IPS-NIHi11 (cell line): ENCODE data around the gene FAM216A.
A peak's percentile ranks its signal among the peaks of the same experiment; 100 is the strongest.
"Not testable (repeated sequence)": the region's sequence is repeated elsewhere in the genome, so short reads cannot be mapped to it uniquely, and the experiment has no call there.

Source experiments
- DNase-seq: peaks from one replicate; pipeline ENCODE4 v3.0.0; 2012; ENCODE audit warnings: mixed read lengths, low spot score

Gene FAM216A

DNA sequence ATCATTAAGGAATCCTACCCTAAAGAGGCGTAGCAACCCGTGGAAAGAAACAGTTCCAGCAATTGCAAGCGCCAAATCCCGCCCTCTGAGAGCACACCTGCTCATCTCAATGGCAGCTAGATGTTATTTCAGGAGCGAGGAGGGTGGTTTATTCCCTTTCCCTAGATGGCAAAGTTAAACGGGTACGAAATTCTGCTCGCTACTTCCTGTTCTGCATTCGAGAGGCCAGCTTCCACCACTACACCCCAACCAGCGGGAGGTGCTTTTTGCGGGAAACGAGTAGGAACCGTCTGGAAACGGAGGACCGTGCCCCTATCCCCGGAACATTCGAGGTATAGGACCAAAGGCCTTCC lies 32.7 kb downstream of the FAM216A start:
- DNase-seq = no peak

- peak; percentile 96 for DNase-seq
These were observed 33.4 kb downstream of the FAM216A start, which contains the start of the genes RAD9B and VPS29 for GRCh38 chr12:110501752-110502738. TSS of gene RAD9B (plus strand) at chr12:110502331. CDS start at chr12:110502338, 7 bp downstream. TSS of gene VPS29 (minus strand) at chr12:110502111. CDS start at chr12:110502051, 60 bp downstream.

GRCh38 chr12:110503432-110503831 lies 34.8 kb downstream of the FAM216A start:
- no peak for DNase-seq

DNA sequence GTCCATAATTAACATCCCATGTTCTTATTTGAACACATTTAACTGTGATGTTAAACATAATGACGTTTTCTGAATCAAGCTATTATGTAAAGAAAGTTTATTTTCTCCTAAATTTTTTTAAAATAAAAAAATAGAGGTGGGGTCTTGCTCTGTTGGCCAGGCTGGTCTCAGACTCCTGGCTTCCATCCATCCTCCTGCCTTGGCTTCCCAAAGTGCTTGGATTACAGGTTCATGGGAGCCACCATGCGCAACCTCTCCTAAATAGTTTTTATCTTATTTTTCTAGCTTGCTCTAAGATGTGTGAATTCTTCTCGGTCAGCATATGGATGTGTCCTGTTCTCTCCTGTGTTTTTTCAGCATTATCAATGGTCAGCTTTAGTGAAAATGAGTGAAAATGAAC lies 36.7 kb downstream of the FAM216A start:
- DNase-seq = no peak

- no peak for DNase-seq
These were observed 39.5 kb downstream of the FAM216A start for GRCh38 chr12:110508071-110508586.

DNA sequence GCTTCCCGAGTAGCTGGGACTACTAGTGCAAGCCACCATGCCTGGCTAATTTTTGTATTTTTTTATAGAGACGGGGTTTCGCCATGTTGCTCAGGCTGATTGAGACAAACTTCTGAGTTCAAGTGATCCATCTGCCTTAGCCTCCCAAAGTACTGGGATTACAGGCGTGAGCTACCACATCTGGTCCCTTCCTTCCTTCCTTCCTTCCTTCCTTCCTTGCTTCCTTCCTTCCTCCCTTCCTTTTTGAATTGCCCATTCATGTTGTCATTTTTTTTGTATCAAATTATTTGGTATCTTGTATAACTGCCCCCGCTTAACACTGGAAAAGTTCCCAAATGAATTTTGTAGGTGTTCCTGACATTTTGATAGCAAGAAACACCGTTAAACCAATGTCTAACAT lies 45.2 kb downstream of the FAM216A start:
- no peak for DNase-seq

DNA sequence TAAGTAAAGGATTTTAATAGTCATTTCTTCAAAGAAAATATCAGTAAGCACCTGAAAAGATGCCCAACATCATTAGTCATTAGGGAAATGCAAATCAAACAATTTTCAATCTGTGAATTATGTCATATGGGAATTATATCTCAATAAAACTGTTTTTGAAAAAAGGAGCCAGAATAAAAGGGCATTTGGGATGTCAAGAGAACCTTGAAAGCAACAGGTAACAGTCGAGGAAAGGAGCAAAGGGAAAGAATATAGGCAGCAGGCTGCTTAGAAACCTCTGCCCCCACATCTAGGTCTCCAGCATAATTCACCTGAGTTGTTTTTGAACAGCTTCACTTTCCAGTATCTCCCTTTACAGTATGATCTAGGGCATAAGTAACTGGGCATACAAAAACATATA lies 45.7 kb downstream of the FAM216A start:
- no peak for DNase-seq

- no peak for DNase-seq
These were observed 48.4 kb downstream of the FAM216A start for GRCh38 chr12:110516995-110517394.

DNA sequence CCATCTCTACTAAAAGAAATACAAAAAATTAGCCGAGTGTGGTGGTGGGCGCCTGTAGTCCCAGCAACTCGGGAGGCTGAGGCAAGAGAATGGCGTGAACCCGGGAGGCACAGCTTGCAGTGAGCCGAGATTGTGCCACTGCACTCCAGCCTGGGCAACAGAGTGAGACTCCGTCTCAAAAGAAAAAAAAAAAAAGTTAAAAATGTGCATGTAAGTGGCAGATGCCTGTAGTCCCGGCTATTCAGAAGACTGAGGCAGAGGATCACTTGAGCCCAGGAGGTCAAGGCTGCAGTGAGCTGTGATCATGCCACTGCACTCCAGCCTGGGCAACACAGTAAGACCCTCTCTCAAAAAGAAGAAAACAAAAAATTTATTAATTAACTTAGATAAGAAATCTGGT lies 49.4 kb downstream of the FAM216A start:
- DNase-seq = not testable (repeated sequence)

DNA sequence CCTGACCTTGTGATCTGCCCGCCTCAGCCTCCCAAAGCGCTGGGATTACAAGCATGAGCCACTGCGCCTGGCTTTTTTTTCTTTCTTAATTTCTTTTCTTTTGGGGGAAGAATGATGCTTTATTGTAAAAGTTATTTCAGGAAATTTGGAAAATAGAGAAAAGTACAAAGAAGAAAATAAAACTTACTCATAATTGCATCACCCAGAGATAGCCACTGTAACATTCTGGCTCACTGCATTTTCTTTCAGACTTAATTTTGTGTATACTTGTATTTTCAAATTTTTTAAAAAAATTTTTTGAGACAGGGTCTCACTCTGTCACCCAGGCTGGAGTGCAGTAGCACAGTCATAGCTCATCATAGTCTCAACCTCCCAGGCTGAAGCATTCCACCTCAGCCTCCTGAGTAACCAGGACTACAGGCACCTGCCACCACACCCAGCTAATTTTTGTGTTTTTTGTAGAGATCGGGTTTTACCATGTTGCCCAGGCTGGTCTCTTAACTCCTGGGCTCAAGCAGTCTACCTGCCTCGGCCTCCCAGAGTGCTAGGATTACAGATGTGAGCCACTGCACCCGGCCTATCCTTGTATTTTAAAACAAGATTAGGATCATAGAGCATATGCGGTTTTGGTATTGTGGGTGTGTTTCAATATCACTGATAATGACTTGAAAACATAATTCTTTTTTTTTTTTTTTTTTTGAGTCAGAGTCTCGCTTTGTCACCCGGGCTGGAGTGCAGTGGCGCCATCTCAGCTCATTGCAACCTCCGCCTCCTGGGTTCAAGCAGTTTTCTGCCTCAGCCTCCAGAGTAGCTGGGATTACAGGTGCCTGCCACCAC lies 52.4 kb downstream of the FAM216A start:
- DNase-seq = not testable (repeated sequence)

GRCh38 chr12:110528277-110528839 lies 59.7 kb downstream of the FAM216A start:
- no peak for DNase-seq

GRCh38 chr12:110530511-110530910 lies 61.9 kb downstream of the FAM216A start:
- DNase-seq = no peak

DNA sequence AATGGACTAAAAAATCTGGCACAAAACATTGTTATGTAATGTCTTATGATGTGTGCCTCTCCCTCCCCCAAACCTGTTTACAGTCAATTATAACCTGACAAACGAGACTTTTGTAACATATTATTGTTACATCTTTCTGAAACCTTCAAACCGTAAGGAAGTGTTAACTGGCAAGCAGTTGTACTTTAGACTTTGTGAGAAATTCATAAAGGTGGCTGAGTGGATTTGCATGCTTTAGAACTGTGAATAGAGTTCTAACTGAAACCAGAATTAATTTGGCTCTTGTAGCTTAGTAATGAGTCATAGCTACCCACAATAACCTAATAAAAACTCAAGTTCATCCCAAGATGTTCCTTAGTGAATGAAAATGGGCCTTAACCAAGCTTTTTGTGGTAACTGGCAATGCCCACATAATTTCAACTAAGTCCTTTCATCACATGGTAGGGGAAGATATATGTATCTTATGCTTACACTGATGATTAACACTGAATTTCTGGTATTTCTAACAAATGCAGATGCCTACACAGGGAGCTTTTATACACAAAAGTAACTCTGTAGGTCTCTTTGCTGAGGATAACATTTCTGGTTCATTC lies 63.2 kb downstream of the FAM216A start:
- no peak for DNase-seq

DNA sequence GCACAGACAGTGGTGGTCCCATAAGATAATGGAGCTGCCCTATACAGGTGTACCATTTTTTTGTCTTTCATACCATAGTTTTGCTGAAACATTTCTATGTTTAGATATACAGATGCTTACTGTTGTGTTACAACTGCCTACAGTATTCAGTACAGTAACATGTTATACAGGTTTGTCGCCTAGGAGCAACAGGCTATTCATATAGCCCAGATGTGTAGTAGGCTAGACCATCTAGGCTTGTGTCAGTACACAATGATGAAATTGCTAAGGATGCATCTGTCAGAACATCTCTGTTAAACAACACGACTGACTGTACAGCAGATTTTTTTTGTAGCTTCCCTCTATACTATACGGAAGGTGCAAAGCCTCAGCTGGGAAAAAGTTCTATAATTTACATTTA lies 64.0 kb downstream of the FAM216A start:
- no peak for DNase-seq

- DNase-seq = no peak
These were observed 65.0 kb downstream of the FAM216A start for GRCh38 chr12:110533607-110534006.

DNA sequence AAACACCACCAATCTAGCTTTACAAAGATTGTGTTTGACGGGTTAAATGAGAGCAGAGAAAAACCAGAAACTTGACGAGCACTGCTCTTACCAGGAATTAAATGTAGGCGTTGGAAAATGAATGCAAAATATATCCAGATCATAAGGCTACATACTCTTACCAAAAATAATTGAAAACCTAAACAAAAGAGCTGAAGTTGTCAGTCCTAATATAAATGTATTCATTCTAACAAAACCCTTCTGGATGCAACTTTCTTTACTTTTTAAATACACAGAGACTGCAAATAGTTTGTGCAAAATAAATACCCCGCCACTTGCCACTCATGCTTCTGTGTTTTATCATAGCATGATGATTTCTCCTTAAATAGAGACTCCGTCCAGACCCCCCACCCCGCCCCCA lies 66.2 kb downstream of the FAM216A start:
- DNase-seq = no peak

- no peak for DNase-seq
These were observed 68.4 kb downstream of the FAM216A start for GRCh38 chr12:110536834-110537604.

DNA sequence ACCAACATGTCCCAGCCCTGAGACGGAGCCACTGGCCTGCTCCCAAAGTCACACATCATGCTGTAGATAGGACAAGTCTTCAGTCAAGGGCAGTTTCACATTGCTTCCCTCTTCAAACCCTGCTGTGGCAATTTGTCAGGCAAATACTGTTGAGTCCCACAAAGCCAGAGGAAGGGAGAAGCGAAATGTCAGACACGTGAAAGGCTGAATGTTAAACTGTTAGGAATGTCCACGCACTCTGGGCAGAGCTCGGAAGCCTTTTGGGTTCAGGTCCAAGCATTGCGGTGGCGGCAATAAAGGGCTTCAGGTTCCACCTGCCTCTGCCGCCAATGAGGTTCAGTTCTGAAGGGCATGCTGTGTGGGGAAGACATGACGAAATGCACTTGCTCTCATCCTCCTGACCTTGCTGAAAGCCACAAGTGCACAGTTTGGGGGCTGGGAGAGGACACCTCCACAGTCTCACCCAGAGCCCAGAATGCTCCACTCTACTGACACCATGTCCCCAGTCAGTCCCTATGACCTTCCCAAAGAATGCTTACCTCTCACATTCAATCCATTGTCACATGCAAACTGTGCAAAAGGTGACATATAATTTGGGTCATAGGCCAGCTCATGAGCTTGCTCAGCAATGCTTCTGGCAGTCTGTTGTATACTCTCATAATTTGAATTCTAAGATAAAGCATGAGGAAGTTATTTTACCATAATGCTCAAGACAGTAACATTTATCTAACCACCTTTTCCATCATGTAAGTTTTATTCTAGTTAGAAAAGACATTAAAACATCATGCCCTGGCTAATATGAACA lies 69.2 kb downstream of the FAM216A start:
- DNase-seq = peak; percentile 34

DNA sequence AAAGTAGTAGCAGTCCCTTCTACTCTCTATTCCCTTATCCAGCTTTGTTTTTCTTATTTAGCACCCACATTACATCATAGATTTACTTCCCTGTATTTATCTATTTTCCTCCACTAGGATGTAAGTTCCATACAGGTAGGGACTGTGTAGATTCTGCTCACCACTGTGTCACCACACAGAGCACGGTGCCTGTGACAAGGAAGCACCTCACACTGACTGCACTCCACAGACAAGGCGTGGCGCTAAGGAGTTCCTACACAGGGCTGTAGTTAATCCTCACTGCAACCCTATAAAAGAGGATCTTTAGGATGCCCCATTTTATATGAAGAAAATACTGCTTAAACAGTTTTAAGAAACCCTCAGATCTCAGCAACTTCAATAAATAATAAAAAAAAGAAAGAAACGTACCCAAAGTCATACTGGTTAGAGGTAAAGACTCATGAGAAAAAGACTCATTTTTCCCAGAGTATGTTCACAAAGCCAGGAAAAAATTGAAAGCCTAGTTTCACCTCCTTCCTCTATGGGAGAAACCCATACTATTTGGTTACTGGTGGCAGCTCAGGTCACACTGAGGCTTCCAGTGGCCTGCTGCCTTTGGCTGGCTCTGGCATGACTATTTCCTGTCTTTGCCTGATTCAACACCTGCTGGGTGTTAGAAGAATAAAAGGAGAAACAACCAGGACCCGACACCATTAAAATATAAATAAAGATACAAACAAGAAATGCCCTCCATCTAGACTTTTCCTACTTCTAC lies 70.4 kb downstream of the FAM216A start:
- no peak for DNase-seq
